Prostate gland (tissue), 2 donors: ENCODE measurements around the gene AOAH.

Source experiments
- POLR2A ChIP-seq: fragments of 450-650 bp; IDR thresholded peaks from one replicate; pipeline ENCODE4 v1.6.1; 2016; ENCODE audit warnings: antibody characterized with exemption, mild to moderate bottlenecking
- TF ChIP-seq, protein P1 (sequence below), 4 experiments: fragments of 200-600 bp in 2 of 4; fragments of 450-650 bp in 2 of 4; sonication (generic) in 2 of 4; IDR thresholded peaks; 1 replicate in 3 of 4; 2 replicates in 1 of 4; pipeline ENCODE4 v1.5.1; 2016 to 2019; ENCODE audit warnings: antibody characterized with exemption in 4 of 4, mild to moderate bottlenecking in 2 of 4, moderate library complexity in 2 of 4

DNA sequence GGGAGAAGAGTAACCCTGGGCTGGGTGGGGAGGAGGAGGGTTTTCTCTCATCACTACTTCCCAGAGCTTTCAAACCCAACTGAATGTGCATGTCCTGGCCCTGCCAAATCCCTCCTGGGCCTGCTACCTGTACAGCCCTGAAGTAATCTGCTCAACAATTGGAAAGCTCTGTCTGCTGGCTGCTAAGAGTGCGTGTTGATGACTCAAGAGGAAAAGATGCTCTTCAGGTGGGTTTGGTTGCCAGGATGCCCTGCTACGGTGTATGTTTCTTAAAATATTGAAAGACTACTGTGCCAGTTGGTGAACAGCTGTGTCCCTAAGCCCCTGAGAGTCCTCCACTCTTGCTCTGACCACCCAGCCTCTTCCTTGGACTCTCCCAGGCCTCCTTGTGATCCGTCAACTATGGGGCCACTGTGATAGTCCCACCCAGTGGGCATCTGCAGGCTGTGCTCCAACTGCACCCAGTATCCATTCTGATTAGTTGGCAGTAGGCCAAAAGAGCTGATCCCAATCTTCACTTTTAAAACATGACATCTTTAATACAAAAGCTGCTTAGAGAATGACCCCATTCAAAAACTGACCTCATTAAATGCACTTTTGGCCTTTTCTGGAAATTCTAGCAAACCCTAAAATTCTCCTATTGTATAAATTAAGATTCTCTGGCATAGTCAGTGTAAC is 85.6 kb downstream of the AOAH start:
- TF ChIP-seq, protein P1, sequence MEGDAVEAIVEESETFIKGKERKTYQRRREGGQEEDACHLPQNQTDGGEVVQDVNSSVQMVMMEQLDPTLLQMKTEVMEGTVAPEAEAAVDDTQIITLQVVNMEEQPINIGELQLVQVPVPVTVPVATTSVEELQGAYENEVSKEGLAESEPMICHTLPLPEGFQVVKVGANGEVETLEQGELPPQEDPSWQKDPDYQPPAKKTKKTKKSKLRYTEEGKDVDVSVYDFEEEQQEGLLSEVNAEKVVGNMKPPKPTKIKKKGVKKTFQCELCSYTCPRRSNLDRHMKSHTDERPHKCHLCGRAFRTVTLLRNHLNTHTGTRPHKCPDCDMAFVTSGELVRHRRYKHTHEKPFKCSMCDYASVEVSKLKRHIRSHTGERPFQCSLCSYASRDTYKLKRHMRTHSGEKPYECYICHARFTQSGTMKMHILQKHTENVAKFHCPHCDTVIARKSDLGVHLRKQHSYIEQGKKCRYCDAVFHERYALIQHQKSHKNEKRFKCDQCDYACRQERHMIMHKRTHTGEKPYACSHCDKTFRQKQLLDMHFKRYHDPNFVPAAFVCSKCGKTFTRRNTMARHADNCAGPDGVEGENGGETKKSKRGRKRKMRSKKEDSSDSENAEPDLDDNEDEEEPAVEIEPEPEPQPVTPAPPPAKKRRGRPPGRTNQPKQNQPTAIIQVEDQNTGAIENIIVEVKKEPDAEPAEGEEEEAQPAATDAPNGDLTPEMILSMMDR (IDR thresholded peaks at IDR 0.05), result no peak
- no peak for TF ChIP-seq POLR2A
